Measurements from ENCODE around the gene TEAD1.

DNA sequence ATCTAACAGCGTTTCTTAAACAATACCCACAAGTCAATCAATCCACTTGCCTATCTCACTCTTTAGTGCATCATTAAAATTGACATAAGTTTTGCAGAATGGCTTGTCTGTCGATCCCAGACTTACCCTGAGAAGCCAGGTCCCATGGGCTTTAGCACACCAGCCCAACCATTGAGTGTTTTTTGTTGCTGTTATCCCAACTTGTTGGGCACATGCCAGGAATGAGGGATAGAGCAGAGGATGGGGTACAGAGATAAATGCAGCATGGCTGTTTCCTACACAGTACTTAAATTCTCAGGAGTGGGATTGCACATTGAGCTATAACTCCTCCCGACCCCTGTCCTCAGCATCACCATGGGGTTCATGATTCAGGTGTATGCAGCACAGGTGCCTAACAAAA lies 270.7 kb downstream of the TEAD1 start:
- TF ChIP-seq, protein P1, sequence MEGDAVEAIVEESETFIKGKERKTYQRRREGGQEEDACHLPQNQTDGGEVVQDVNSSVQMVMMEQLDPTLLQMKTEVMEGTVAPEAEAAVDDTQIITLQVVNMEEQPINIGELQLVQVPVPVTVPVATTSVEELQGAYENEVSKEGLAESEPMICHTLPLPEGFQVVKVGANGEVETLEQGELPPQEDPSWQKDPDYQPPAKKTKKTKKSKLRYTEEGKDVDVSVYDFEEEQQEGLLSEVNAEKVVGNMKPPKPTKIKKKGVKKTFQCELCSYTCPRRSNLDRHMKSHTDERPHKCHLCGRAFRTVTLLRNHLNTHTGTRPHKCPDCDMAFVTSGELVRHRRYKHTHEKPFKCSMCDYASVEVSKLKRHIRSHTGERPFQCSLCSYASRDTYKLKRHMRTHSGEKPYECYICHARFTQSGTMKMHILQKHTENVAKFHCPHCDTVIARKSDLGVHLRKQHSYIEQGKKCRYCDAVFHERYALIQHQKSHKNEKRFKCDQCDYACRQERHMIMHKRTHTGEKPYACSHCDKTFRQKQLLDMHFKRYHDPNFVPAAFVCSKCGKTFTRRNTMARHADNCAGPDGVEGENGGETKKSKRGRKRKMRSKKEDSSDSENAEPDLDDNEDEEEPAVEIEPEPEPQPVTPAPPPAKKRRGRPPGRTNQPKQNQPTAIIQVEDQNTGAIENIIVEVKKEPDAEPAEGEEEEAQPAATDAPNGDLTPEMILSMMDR (conservative IDR thresholded peaks at IDR 0.05; ENCODE audit: low read length): no peak
- no peak for TF ChIP-seq EZH2phosphoT487 (IDR thresholded peaks at IDR 0.05; ENCODE audit: borderline replicate concordance, low read depth, low read length)
